Subcutaneous abdominal adipose tissue (tissue), 5 donors: Measurements from ENCODE around the gene CNKSR3.
"Not testable (repeated sequence)": the region's sequence is repeated elsewhere in the genome, so short reads cannot be mapped to it uniquely, and the experiment has no call there.

ENCODE experiments used
- H3K27ac ChIP-seq: one replicate; pipeline ENCODE4 v1.7.0; 2013; ENCODE audit warnings: low read depth, mild to moderate bottlenecking, inconsistent platforms, low read length, moderate library complexity
- H3K27me3 ChIP-seq, 5 donors: one replicate each; pipeline ENCODE4 v1.7.0; 2013; ENCODE audit warnings: low read length in 5 of 5, inconsistent platforms in 1 of 5; ENCODE audit not compliant: control insufficient read depth in 5 of 5, insufficient read depth in 4 of 5
- H3K36me3 ChIP-seq, 5 donors: one replicate each; pipeline ENCODE4 v1.7.0; 2013; ENCODE audit warnings: low read length in 5 of 5; ENCODE audit not compliant: control insufficient read depth in 5 of 5, insufficient read depth in 5 of 5
- H3K4me1 ChIP-seq, 5 donors: one replicate each; pipeline ENCODE4 v1.7.0; 2013; ENCODE audit warnings: low read length in 5 of 5, mild to moderate bottlenecking in 3 of 5, moderate library complexity in 1 of 5; ENCODE audit not compliant: control insufficient read depth in 5 of 5, insufficient read depth in 5 of 5
- H3K4me3 ChIP-seq, 5 donors: one replicate each; pipeline ENCODE4 v1.7.0; 2013; ENCODE audit warnings: low read length in 5 of 5, low read depth in 1 of 5
- H3K9ac ChIP-seq, 5 donors: one replicate each; pipeline ENCODE4 v1.7.0; 2013; ENCODE audit warnings: low read length in 5 of 5, mild to moderate bottlenecking in 4 of 5, moderate library complexity in 3 of 5
- H3K9me3 ChIP-seq, 5 donors: one replicate each; pipeline ENCODE4 v1.7.0; 2013; ENCODE audit warnings: low read length in 5 of 5; ENCODE audit not compliant: control insufficient read depth in 5 of 5
- donor health status: healthy.
- donor health status: healthy.
- donor health status: healthy.
- donor health status: healthy.
- donor health status: healthy.

CNKSR3 gene

DNA sequence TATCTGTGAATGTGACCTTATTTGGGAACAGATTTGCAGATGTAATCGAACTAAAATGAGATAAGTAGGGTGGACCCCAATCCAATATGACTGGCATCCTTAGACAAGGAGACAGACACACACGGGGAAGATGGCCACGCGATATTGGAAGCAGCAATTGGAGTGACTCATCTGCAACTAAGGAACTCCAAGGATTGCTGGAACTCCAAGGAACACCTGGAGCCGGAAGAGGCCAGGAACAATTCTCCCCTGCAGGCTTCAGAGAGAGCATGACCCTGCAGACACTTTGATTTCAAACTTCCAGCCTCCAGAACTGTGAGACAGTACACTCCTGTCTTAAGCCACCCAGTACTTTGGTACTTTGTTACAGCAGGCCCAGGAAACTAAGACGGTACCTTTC is 19.5 kb upstream of the CNKSR3 start:
- Histone ChIP-seq H3K4me3 (no peak overlapping the region), H3K27ac (no peak overlapping the region), H3K9ac (no peak overlapping the region), H3K36me3 (no peaks in the 10 kb centered on the region), H3K27me3 (no peaks in the 10 kb centered on the region), H3K9me3 (no peaks in the 10 kb centered on the region), H3K4me1 (no peaks in the 10 kb centered on the region)

GRCh38 chr6:154528310-154528915 is 17.9 kb upstream of the CNKSR3 start:
- Histone ChIP-seq H3K27me3 (no peaks in the 10 kb centered on the region), H3K9me3 (no peaks in the 10 kb centered on the region), H3K4me3 (no peak overlapping the region), H3K4me1 (no peaks in the 10 kb centered on the region), H3K27ac (no peak overlapping the region), H3K9ac (no peak overlapping the region), H3K36me3 (no peaks in the 10 kb centered on the region)

DNA sequence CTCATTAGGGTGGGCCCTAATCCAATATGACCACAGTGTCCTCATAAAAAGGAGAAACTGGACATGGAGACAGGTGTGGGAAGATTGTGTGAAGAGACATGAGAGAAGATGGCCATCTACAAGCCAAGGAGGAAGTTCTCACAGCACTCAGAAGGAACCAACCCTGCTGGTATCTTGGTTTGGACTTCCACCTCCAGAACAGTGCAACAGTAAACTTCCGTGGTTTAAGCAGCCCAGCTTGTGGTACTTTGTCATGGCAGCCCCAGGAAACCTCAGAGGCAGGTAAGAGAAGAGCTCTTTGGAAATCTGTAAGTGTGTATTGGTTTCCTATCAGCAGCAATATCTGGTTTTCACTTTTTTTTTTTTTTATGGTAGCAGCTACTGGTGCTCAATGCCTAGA is 16.5 kb upstream of the CNKSR3 start:
- H3K27ac ChIP-seq: no peak overlapping the region
- no peaks in the 10 kb centered on the region for H3K9me3 ChIP-seq
- no peaks in the 10 kb centered on the region for H3K36me3 ChIP-seq
- no peak overlapping the region for H3K4me3 ChIP-seq
- no peaks in the 10 kb centered on the region for H3K4me1 ChIP-seq
- H3K27me3 ChIP-seq: no peaks in the 10 kb centered on the region
- H3K9ac ChIP-seq: no peak overlapping the region

DNA sequence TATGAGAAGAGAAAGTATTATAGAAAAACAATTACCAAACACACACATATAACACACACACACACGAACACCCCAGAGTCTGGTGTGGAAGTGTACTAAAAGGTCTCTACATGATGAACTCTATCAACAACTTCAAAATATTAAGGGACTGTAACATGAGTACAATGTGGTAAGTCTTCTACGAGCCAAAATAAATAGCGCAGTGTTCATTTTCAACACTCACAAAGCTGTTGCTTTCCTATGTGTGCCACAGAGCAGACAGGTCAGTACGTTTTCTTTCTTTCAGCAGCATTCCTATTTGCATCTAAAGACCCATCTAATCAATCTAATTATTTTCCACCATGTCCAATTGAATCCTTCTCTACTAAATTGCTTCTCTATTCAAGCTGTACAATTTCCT is 12.1 kb upstream of the CNKSR3 start:
- no peak overlapping the region for H3K27ac ChIP-seq
- no peaks in the 10 kb centered on the region for H3K4me1 ChIP-seq
- H3K27me3 ChIP-seq: no peaks in the 10 kb centered on the region
- no peak overlapping the region for H3K9ac ChIP-seq
- peaks cover 0 to 4% (median 3%) of the 10 kb centered on the region in 5 donors for H3K9me3 ChIP-seq
- no peaks in the 10 kb centered on the region for H3K36me3 ChIP-seq
- H3K4me3 ChIP-seq: no peak overlapping the region

DNA sequence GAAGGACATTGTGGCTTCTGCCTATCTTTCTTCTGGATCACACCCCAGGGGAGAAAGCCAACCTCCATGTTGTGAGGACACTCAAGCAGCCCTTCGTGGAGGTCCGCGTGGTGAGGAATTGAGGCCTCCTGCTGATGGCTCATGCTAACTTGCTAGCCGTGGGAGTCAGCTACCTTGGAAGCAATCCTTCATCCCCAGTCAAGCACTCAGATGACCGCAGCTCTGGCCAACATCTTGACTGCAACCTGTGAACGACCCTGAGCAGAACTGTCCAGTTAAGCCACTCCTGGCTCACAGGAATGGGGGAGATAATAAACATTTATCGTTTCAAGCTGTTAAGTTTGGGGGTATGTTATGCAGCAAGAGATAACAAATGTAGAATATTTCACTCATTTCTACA is 10.9 kb upstream of the CNKSR3 start:
- H3K4me3 ChIP-seq: no peak overlapping the region
- H3K9me3 ChIP-seq: peaks cover 0 to 4% (median 3%) of the 10 kb centered on the region in 5 donors
- no peak overlapping the region for H3K9ac ChIP-seq
- no peaks in the 10 kb centered on the region for H3K36me3 ChIP-seq
- no peak overlapping the region for H3K27ac ChIP-seq
- H3K4me1 ChIP-seq: peaks cover 0 to 3% (median 0%) of the 10 kb centered on the region in 5 donors
- no peaks in the 10 kb centered on the region for H3K27me3 ChIP-seq

GRCh38 chr6:154520280-154520679 is 9.8 kb upstream of the CNKSR3 start:
- Histone ChIP-seq H3K36me3 (no peaks in the 10 kb centered on the region), H3K9me3 (peaks cover 0 to 4% (median 3%) of the 10 kb centered on the region in 5 donors), H3K27me3 (no peaks in the 10 kb centered on the region), H3K4me1 (peaks cover 0 to 14% (median 6%) of the 10 kb centered on the region in 5 donors), H3K4me3 (no peak overlapping the region), H3K9ac (no peak overlapping the region), H3K27ac (no peak overlapping the region)

GRCh38 chr6:154518396-154518795 is 7.9 kb upstream of the CNKSR3 start:
- peaks cover 0 to 14% (median 6%) of the 10 kb centered on the region in 5 donors for H3K4me1 ChIP-seq
- peaks cover 0 to 4% (median 3%) of the 10 kb centered on the region in 5 donors for H3K9me3 ChIP-seq
- H3K4me3 ChIP-seq: no peak overlapping the region
- no peak overlapping the region for H3K27ac ChIP-seq
- H3K9ac ChIP-seq: no peak overlapping the region
- H3K27me3 ChIP-seq: no peaks in the 10 kb centered on the region
- no peaks in the 10 kb centered on the region for H3K36me3 ChIP-seq

- peaks cover 0 to 19% (median 9%) of the 10 kb centered on the region in 5 donors for H3K4me1 ChIP-seq
- H3K9ac ChIP-seq: peak overlapping the region in 3 of 5 donors; percentile 22 to 41 (median 38)
- H3K4me3 ChIP-seq: peak overlapping the region; percentile 12 to 44 (median 31)
- H3K27me3 ChIP-seq: no peaks in the 10 kb centered on the region
- H3K36me3 ChIP-seq: no peaks in the 10 kb centered on the region
- H3K27ac ChIP-seq: no peak overlapping the region
- peaks cover 0 to under 1% (median 0%) of the 10 kb centered on the region in 5 donors for H3K9me3 ChIP-seq
These were observed 5.8 kb upstream of the CNKSR3 start for GRCh38 chr6:154516276-154516675.

DNA sequence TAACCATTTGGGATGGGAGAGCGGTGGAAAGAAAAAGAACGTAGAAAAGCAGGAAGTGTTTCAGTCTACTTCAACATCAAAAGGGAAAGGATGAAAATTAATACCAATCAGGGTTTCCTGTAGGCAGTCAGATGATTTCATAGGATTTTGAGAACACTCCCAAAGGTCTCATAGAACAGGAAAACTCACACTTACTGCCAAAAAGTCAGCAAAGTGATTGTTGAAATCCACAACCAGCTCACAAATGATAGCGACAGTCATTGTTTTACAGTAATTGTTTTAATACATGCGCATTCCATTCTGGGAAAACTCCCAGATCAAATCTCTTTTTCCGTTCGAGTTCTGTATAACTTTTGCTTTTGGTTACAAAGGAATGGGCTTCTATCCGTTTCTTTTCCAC is 5.3 kb upstream of the CNKSR3 start:
- Histone ChIP-seq H3K9me3 (no peaks in the 10 kb centered on the region), H3K27ac (no peak overlapping the region), H3K4me1 (peaks cover 0 to 23% (median 14%) of the 10 kb centered on the region in 5 donors), H3K36me3 (no peaks in the 10 kb centered on the region), H3K4me3 (peak overlapping the region; percentile 12 to 44 (median 31)), H3K9ac (peak overlapping the region in 3 of 5 donors; percentile 22 to 41 (median 38)), H3K27me3 (no peaks in the 10 kb centered on the region)

GRCh38 chr6:154515076-154515475 is 4.6 kb upstream of the CNKSR3 start:
- H3K4me1 ChIP-seq: peaks cover 0 to 25% (median 15%) of the 10 kb centered on the region in 5 donors
- not testable (repeated sequence) for H3K4me3 ChIP-seq, H3K27me3 ChIP-seq, H3K36me3 ChIP-seq, H3K9me3 ChIP-seq, H3K27ac ChIP-seq, H3K9ac ChIP-seq
